HG02970 (cell line): ENCODE results near the gene ZFYVE27.

Experiments
- ATAC-seq: cut with Tn5 transposase; IDR thresholded peaks from one replicate; pipeline ENCODE4 v1.9.1; 2021; ENCODE audit warnings: mild to moderate bottlenecking, moderate library complexity, moderate number of reproducible peaks; ENCODE audit not compliant: unreplicated experiment, low FRiP score

Gene ZFYVE27

GRCh38 chr10:97766996-97767924, 30.3 kb downstream of the ZFYVE27 start:
- ATAC-seq: no peak

- no peak for ATAC-seq
Measured at GRCh38 chr10:97768322-97769315, 31.7 kb downstream of the ZFYVE27 start.

- ATAC-seq: no peak
Measured at GRCh38 chr10:97770255-97770654, 33.3 kb downstream of the ZFYVE27 start.

- no peak for ATAC-seq
Measured at GRCh38 chr10:97771055-97771891, 34.3 kb downstream of the ZFYVE27 start.

GRCh38 chr10:97771913-97772823, 35.2 kb downstream of the ZFYVE27 start, which contains the start of gene SFRP5:
TSS of gene SFRP5 (minus strand) at chr10:97771999. CDS start at chr10:97771833, 166 bp downstream.
- ATAC-seq: no peak

GRCh38 chr10:97773096-97773495, 36.2 kb downstream of the ZFYVE27 start:
- ATAC-seq: no peak

- no peak for ATAC-seq
Measured at GRCh38 chr10:97774811-97775294, 37.9 kb downstream of the ZFYVE27 start.

GRCh38 chr10:97777143-97777542, 40.2 kb downstream of the ZFYVE27 start:
- ATAC-seq: no peak

GRCh38 chr10:97778452-97779302, 41.7 kb downstream of the ZFYVE27 start:
- no peak for ATAC-seq

GRCh38 chr10:97779492-97779891, 42.6 kb downstream of the ZFYVE27 start:
- ATAC-seq: no peak

GRCh38 chr10:97779975-97780374, 43.0 kb downstream of the ZFYVE27 start:
- no peak for ATAC-seq

- ATAC-seq: no peak
Measured at GRCh38 chr10:97780841-97781617, 44.1 kb downstream of the ZFYVE27 start.

GRCh38 chr10:97781618-97782331, 44.8 kb downstream of the ZFYVE27 start:
- no peak for ATAC-seq

GRCh38 chr10:97782455-97783228, 45.7 kb downstream of the ZFYVE27 start:
- no peak for ATAC-seq

GRCh38 chr10:97784200-97784810, 47.4 kb downstream of the ZFYVE27 start:
- ATAC-seq: no peak
